Left lobe of liver (tissue), 2 donors: ENCODE measurements around the gene SLC19A2. TPM values are rescaled to one million over a fixed set of nuclear protein-coding genes. Genes with fewer than 3 reads are reported as not detected.

Source experiments
- ATAC-seq: fragments of 200-7000 bp; cut with Tn5 transposase; one replicate; pipeline ENCODE4 v1.9.1; 2020; ENCODE audit warnings: mild to moderate bottlenecking, moderate library complexity
- DNase-seq: peaks from one replicate; pipeline ENCODE4 v3.0.0-alpha.2; 2020; ENCODE audit warnings: low spot score
- total RNA-seq: library from RNA; stranded (reverse); gene quantifications from one replicate; pipeline ENCODE4 v1.2.1, GENCODE V29; 2021
- donor health status: DM: no; HTN: no; CAD: no; lungs with moderate emphysema.
- donor health status: DM: no; HTN: yes; CAD: no.

SLC19A2 gene
- total RNA-seq, 1 donor from 2014 or later, result 9.1 TPM

GRCh38 chr1:169414952-169415351 is 70.8 kb downstream of the SLC19A2 start:
- ATAC-seq (no peak), DNase-seq (no peak)

Other genes starting within 250 kb of the SLC19A2 start
- gene NME7, start 118.1 kb downstream of the SLC19A2 start, total RNA-seq, result 4.9 TPM
- 7.0 TPM for gene BLZF1, start 117.7 kb downstream of the SLC19A2 start, total RNA-seq
- gene CCDC181, start 58.5 kb downstream of the SLC19A2 start, total RNA-seq, result not detected
- 174 TPM for gene F5, start 100.5 kb upstream of the SLC19A2 start, total RNA-seq
- gene SELP, start 144.2 kb upstream of the SLC19A2 start, total RNA-seq, result 0.78 TPM
- 1.9 TPM for gene SELL, start 225.7 kb upstream of the SLC19A2 start, total RNA-seq
- 0.93 TPM for gene SELE, start 248.1 kb upstream of the SLC19A2 start, total RNA-seq